Transverse colon (tissue), 4 donors: Measurements from ENCODE around the gene TBC1D9B.

Experiments
- CTCF ChIP-seq, 5 experiments: fragments of 200-600 bp in 3 of 5; fragments of 450-650 bp in 2 of 5; sonication (generic) in 3 of 5; IDR thresholded peaks; 1 replicate in 2 of 5; 2 replicates in 3 of 5; pipeline ENCODE4 v1.5.1; 2016 to 2017; ENCODE audit warnings: antibody characterized with exemption in 5 of 5, inconsistent platforms in 3 of 5, mild to moderate bottlenecking in 2 of 5, moderate library complexity in 1 of 5
- EP300 ChIP-seq: sonication (generic); formaldehyde crosslinking; IDR thresholded peaks from one replicate; pipeline ENCODE4 v1.6.1; 2017; ENCODE audit warnings: antibody characterized with exemption, low read depth
- POLR2AphosphoS5 ChIP-seq, 3 donors: sonication (generic); formaldehyde crosslinking; IDR thresholded peaks; one replicate each; pipeline ENCODE4 v1.6.1; 2016; ENCODE audit warnings: antibody characterized with exemption in 3 of 3

GRCh38 chr5:179915406-179915935, 7.8 kb upstream of the TBC1D9B start:
- TF ChIP-seq CTCF (IDR thresholded peaks at IDR 0.05) (no peak), POLR2AphosphoS5 (IDR thresholded peaks at IDR 0.05) (no peak), EP300 (no peak)
